ENCODE measurements around the gene MSLN.

- TF ChIP-seq YY1 (IDR thresholded peaks at IDR 0.05; ENCODE audit: insufficient read depth, insufficient read length) (no peak), ZNF274 (IDR thresholded peaks at IDR 0.05; ENCODE audit: low read depth, low read length) (no peak), SUZ12 (IDR thresholded peaks at IDR 0.05; ENCODE audit: extremely low read depth, insufficient read depth, insufficient read length) (no peak)
Observed at GRCh38 chr16:745739-746138, 14.8 kb upstream of the MSLN start.

All from NT2/D1 (cell line).